GM23338 (cell line): Measurements from ENCODE around the gene PSAPL1. TPM values are rescaled to one million over a fixed set of nuclear protein-coding genes. Genes with fewer than 3 reads are reported as not detected.

ENCODE experiments used
- ATAC-seq: fragments of 200-7000 bp; cut with Tn5 transposase; 3 replicates; pipeline ENCODE4 v1.9.1; 2020
- DNase-seq: peaks from one replicate; pipeline ENCODE4 v3.0.0-alpha.2; 2015; ENCODE audit warnings: low spot score
- H2AFZ ChIP-seq: fragments of 200-600 bp; sonication (generic); 2 replicates; pipeline ENCODE4 v1.8.0; 2016; ENCODE audit warnings: antibody characterized with exemption, mild to moderate bottlenecking, moderate library complexity
- H3F3A ChIP-seq: fragments of 200-600 bp; sonication (generic); replicated peaks from 2 replicates; pipeline ENCODE4 v1.8.0; 2017; ENCODE audit warnings: antibody characterized with exemption, mixed run types, low read depth
- H3K27ac ChIP-seq: fragments of 200-600 bp; sonication (generic); 2 replicates; pipeline ENCODE4 v1.6.1; 2016; ENCODE audit warnings: low read depth
- H3K27me3 ChIP-seq: fragments of 200-600 bp; sonication (generic); 2 replicates; pipeline ENCODE4 v1.8.0; 2016; ENCODE audit warnings: mild to moderate bottlenecking, mixed run types, moderate library complexity; ENCODE audit not compliant: insufficient read depth
- H3K36me3 ChIP-seq: fragments of 200-600 bp; sonication (generic); 2 replicates; pipeline ENCODE4 v1.8.0; 2016; ENCODE audit warnings: mild to moderate bottlenecking; ENCODE audit not compliant: insufficient read depth
- H3K4me1 ChIP-seq: fragments of 200-600 bp; sonication (generic); 2 replicates; pipeline ENCODE4 v1.8.0; 2016; ENCODE audit warnings: mild to moderate bottlenecking, moderate library complexity; ENCODE audit not compliant: insufficient read depth
- H3K4me2 ChIP-seq: fragments of 200-600 bp; sonication (generic); 2 replicates; pipeline ENCODE4 v1.7.1; 2017; ENCODE audit warnings: mixed run types
- H3K4me3 ChIP-seq: fragments of 200-600 bp; sonication (generic); 2 replicates; pipeline ENCODE4 v1.6.1; 2016; ENCODE audit warnings: mixed run types
- H3K79me2 ChIP-seq: fragments of 200-600 bp; sonication (generic); replicated peaks from 2 replicates; pipeline ENCODE4 v1.8.0; 2017; ENCODE audit warnings: mild to moderate bottlenecking; ENCODE audit not compliant: insufficient read depth
- H3K9me2 ChIP-seq: fragments of 200-600 bp; sonication (generic); 2 replicates; pipeline ENCODE4 v1.8.0; 2017; ENCODE audit not compliant: insufficient read depth
- H4K20me1 ChIP-seq: fragments of 200-600 bp; sonication (generic); replicated peaks from 2 replicates; pipeline ENCODE4 v1.8.0; 2017; ENCODE audit warnings: mild to moderate bottlenecking; ENCODE audit not compliant: insufficient read depth
- H3K27ac Mint-ChIP-seq: 2 replicates; pipeline ENCODE4 v1.8.0; 2020; ENCODE audit warnings: inconsistent platforms, mild to moderate bottlenecking, moderate library complexity, mixed read lengths
- H3K27me3 Mint-ChIP-seq: 3 replicates; pipeline ENCODE4 v1.8.0; 2022; ENCODE audit warnings: low read depth, mild to moderate bottlenecking, moderate library complexity, mixed read lengths, inconsistent platforms; ENCODE audit not compliant: insufficient read depth, poor library complexity
- H3K36me3 Mint-ChIP-seq: 3 replicates; pipeline ENCODE4 v1.8.0; 2021; ENCODE audit warnings: low read depth, mild to moderate bottlenecking, inconsistent platforms, moderate library complexity, mixed read lengths
- H3K4me1 Mint-ChIP-seq: 3 replicates; pipeline ENCODE4 v1.8.0; 2020; ENCODE audit warnings: mild to moderate bottlenecking, inconsistent platforms, mixed read lengths
- H3K4me3 Mint-ChIP-seq: 3 replicates; pipeline ENCODE4 v1.8.0; 2021; ENCODE audit warnings: moderate library complexity, mild to moderate bottlenecking, inconsistent platforms, mixed read lengths
- H3K9me3 Mint-ChIP-seq: 3 replicates; pipeline ENCODE4 v1.8.0; 2020; ENCODE audit warnings: moderate library complexity, mild to moderate bottlenecking, inconsistent platforms, mixed read lengths
- CREB1 ChIP-seq: fragments of 250-450 bp; sonication (Bioruptor Pico); IDR thresholded peaks from 2 replicates; pipeline ENCODE4 v1.5.0; 2020; ENCODE audit warnings: low read depth, mild to moderate bottlenecking, moderate library complexity
- EZH2 ChIP-seq: fragments of 200-600 bp; sonication (generic); IDR thresholded peaks from one replicate; pipeline ENCODE4 v1.8.0; 2017; ENCODE audit warnings: antibody characterized with exemption, mild to moderate bottlenecking, low read depth; ENCODE audit not compliant: unreplicated experiment
- JUNB ChIP-seq: IDR thresholded peaks from one replicate; pipeline ENCODE4 v1.6.1; 2016; ENCODE audit warnings: antibody characterized with exemption; ENCODE audit not compliant: unreplicated experiment
- NANOG ChIP-seq: IDR thresholded peaks from 2 replicates; pipeline ENCODE4 v1.6.1; 2016; ENCODE audit warnings: antibody characterized with exemption, borderline replicate concordance
- POLR2AphosphoS5 ChIP-seq: IDR thresholded peaks from 2 replicates; pipeline ENCODE4 v1.6.1; 2016; ENCODE audit warnings: antibody characterized with exemption, low read depth
- STAT1 ChIP-seq: IDR thresholded peaks from one replicate; pipeline ENCODE4 v1.6.1; 2016; ENCODE audit warnings: antibody characterized with exemption; ENCODE audit not compliant: unreplicated experiment
- ZNF114 ChIP-seq: fragments of 250-450 bp; sonication (Bioruptor Pico); IDR thresholded peaks from 2 replicates; pipeline ENCODE4 v1.5.0; 2020; ENCODE audit warnings: mild to moderate bottlenecking, moderate library complexity
- polyA plus RNA-seq: library from polyadenylated mRNA; unstranded; fragments of >200 nt; fragmentation: Nextera tagmentation; extraction: Ambion mirVana; gene quantifications from 2 replicates; pipeline ENCODE4 v1.2.1, GENCODE V29; 2016
- total RNA-seq: library from RNA; depleted of rRNA; stranded (reverse); fragments of >200 nt; shearing (Covaris generic); gene quantifications from 2 replicates; pipeline ENCODE4 v1.2.3, GENCODE V29; 2014
- TF ChIP-seq, protein P1 (sequence below): IDR thresholded peaks from 2 replicates; pipeline ENCODE4 v1.6.1; 2016; ENCODE audit warnings: antibody characterized with exemption
- TF ChIP-seq, protein P2 (sequence below): IDR thresholded peaks from one replicate; pipeline ENCODE4 v1.6.1; 2018; ENCODE audit warnings: antibody characterized with exemption; ENCODE audit not compliant: unreplicated experiment
- TF ChIP-seq, protein P3 (sequence below), 2 experiments: fragments of 200-600 bp in 1 of 2; sonication (generic) in 1 of 2; conservative IDR thresholded peaks; 2 replicates each; pipeline versions ENCODE4 v1.5.1 to v1.6.1; 2016 to 2017; ENCODE audit warnings: antibody characterized with exemption in 2 of 2, low read depth in 2 of 2, mild to moderate bottlenecking in 2 of 2, moderate library complexity in 1 of 2

Gene PSAPL1
- total and polyA plus RNA-seq, 2 experiments from 2014 or later = not detected

- Mint-ChIP-seq H3K4me1 (peaks cover 26% of the 10 kb centered on the region), H3K27ac (no peak overlapping the region), H3K9me3 (peaks cover 8% of the 10 kb centered on the region; the same call in 1 of the 3 replicates), H3K4me3 (no peak overlapping the region), H3K27me3 (peaks cover 57% of the 10 kb centered on the region), H3K36me3 (no peaks in the 10 kb centered on the region)
- no peaks in the 10 kb centered on the region for H3K36me3 ChIP-seq
- no peak overlapping the region for H3K4me3 ChIP-seq
- peaks cover 14% of the 10 kb centered on the region; the same call in 1 of the 2 replicates for H3K4me1 ChIP-seq
- no peaks in the 10 kb centered on the region for H3K79me2 ChIP-seq
- H3K9me2 ChIP-seq = no peaks in the 10 kb centered on the region
- H2AFZ ChIP-seq = no peak overlapping the region
- TF ChIP-seq STAT1 = no peak
- TF ChIP-seq, protein P1, sequence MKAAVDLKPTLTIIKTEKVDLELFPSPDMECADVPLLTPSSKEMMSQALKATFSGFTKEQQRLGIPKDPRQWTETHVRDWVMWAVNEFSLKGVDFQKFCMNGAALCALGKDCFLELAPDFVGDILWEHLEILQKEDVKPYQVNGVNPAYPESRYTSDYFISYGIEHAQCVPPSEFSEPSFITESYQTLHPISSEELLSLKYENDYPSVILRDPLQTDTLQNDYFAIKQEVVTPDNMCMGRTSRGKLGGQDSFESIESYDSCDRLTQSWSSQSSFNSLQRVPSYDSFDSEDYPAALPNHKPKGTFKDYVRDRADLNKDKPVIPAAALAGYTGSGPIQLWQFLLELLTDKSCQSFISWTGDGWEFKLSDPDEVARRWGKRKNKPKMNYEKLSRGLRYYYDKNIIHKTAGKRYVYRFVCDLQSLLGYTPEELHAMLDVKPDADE = no peak
- no peak for TF ChIP-seq ZNF114 (CRISPR knock-in tag)
- TF ChIP-seq, protein P2, sequence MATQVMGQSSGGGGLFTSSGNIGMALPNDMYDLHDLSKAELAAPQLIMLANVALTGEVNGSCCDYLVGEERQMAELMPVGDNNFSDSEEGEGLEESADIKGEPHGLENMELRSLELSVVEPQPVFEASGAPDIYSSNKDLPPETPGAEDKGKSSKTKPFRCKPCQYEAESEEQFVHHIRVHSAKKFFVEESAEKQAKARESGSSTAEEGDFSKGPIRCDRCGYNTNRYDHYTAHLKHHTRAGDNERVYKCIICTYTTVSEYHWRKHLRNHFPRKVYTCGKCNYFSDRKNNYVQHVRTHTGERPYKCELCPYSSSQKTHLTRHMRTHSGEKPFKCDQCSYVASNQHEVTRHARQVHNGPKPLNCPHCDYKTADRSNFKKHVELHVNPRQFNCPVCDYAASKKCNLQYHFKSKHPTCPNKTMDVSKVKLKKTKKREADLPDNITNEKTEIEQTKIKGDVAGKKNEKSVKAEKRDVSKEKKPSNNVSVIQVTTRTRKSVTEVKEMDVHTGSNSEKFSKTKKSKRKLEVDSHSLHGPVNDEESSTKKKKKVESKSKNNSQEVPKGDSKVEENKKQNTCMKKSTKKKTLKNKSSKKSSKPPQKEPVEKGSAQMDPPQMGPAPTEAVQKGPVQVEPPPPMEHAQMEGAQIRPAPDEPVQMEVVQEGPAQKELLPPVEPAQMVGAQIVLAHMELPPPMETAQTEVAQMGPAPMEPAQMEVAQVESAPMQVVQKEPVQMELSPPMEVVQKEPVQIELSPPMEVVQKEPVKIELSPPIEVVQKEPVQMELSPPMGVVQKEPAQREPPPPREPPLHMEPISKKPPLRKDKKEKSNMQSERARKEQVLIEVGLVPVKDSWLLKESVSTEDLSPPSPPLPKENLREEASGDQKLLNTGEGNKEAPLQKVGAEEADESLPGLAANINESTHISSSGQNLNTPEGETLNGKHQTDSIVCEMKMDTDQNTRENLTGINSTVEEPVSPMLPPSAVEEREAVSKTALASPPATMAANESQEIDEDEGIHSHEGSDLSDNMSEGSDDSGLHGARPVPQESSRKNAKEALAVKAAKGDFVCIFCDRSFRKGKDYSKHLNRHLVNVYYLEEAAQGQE = no peak
- TF ChIP-seq NANOG = no peak
- no peak for TF ChIP-seq POLR2AphosphoS5
- no peak for TF ChIP-seq EZH2
- no peak for TF ChIP-seq JUNB
- TF ChIP-seq, protein P3, sequence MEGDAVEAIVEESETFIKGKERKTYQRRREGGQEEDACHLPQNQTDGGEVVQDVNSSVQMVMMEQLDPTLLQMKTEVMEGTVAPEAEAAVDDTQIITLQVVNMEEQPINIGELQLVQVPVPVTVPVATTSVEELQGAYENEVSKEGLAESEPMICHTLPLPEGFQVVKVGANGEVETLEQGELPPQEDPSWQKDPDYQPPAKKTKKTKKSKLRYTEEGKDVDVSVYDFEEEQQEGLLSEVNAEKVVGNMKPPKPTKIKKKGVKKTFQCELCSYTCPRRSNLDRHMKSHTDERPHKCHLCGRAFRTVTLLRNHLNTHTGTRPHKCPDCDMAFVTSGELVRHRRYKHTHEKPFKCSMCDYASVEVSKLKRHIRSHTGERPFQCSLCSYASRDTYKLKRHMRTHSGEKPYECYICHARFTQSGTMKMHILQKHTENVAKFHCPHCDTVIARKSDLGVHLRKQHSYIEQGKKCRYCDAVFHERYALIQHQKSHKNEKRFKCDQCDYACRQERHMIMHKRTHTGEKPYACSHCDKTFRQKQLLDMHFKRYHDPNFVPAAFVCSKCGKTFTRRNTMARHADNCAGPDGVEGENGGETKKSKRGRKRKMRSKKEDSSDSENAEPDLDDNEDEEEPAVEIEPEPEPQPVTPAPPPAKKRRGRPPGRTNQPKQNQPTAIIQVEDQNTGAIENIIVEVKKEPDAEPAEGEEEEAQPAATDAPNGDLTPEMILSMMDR (conservative IDR thresholded peaks at IDR 0.05; ENCODE audit: low read depth in 2 of 2) = no peak
- no peak for TF ChIP-seq CREB1 (CRISPR knock-in tag)
- H4K20me1 ChIP-seq = no peaks in the 10 kb centered on the region; the same call in 1 of the 2 replicates
- no peaks in the 10 kb centered on the region for H3F3A ChIP-seq
- H3K27me3 ChIP-seq = peaks cover 53% of the 10 kb centered on the region
- no peak overlapping the region for H3K4me2 ChIP-seq
- H3K27ac ChIP-seq = no peak overlapping the region
- DNase-seq = no peak
- no peak for ATAC-seq
Observed at GRCh38 chr4:7411896-7412553, 22.7 kb downstream of the PSAPL1 start.
